ENCODE data around the gene SCGB1D4.

The SCGB1D4 gene

DNA sequence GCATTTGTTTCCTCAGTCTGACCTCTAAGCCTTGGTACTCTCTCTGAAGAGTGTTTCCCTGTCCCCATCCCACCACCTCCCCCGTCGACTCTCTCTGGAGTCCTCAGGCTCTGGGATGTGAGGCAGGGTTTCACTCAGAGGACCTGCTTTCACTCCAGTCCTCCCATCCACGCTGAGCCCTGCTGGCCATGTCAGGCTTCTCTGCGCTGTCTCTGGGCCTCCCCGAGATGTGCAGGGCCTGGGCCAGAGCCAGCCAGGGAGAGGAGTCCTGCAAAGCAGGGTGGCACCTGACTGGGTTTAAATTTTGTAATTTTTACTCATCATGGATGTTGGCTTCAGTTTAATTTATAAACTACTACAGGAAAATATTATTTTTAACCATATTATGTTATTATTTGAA is 25.6 kb downstream of the SCGB1D4 start:
- no peak for DNase-seq

- peak in 1 of 2 experiments; percentile 8 for DNase-seq
Observed at GRCh38 chr11:62269654-62270278, 29.1 kb downstream of the SCGB1D4 start, which contains the start of gene SCGB2A2. TSS of gene SCGB2A2 (plus strand) at chr11:62270158. CDS start at chr11:62270217, 59 bp downstream.

- DNase-seq: no peak
Observed at GRCh38 chr11:62267576-62267975, 31.3 kb downstream of the SCGB1D4 start.

- DNase-seq: no peak
Observed at GRCh38 chr11:62267050-62267449, 31.8 kb downstream of the SCGB1D4 start.

- no peak for DNase-seq
Observed at GRCh38 chr11:62266558-62266957, 32.3 kb downstream of the SCGB1D4 start.

GRCh38 chr11:62264004-62264403 is 34.9 kb downstream of the SCGB1D4 start:
- no peak for DNase-seq

DNA sequence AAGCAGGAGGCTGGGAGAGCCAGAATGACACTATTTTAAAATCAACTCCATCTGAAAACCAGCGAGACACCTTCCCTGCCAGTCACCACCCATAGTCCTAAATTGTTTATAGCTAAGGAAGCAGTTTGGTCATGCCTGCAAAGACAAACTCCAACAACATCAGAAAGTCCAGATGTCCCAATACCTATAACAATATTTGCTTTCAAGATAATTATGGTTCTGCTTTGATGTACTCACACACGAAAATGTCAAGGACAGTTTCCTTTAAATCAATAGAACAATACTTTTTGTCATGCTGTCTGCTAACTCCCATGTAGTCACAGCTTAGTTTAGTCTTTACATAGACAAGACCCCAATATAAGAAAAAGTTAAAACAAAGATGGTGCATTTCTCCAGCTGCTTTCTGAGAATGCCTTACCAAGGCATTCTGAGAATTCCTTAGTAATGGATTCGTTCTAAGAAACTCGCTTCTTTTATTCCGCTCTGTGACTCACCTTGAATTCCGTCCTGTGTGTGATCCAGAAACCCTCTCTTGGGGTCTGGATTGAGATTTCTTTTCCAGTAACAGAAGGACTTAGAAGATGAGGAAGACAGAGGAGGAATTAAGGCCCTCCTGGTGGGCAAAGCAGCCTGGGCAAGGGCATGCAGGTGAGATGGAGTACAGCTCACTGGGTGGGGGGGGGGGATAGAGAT is 38.5 kb downstream of the SCGB1D4 start:
- peak in 1 of 2 experiments; percentile 8 for DNase-seq

GRCh38 chr11:62256281-62256680 is 42.6 kb downstream of the SCGB1D4 start:
- DNase-seq: no peak

GRCh38 chr11:62253999-62254542 is 44.8 kb downstream of the SCGB1D4 start:
- no peak for DNase-seq

DNA sequence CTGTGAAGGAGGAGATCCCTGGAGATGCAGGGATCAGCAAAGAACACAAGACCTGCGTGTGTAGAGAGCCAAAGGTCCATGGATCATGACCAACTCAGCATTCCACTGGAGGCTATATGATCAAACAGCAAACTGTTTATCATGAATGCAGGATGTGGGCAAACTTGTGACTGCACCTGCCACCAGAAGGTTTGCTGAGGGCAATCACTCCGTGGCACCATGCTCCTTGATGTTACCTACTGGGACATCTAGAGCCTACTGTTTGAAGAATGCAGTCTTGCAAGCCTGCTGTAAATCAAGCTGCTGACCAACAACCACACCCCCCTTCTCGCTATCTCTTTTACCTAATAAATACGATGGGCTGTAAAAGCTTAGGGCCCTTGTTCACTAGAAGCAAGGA is 47.2 kb downstream of the SCGB1D4 start:
- no peak for DNase-seq

All from NCI-H2081 (cell line).